Hepatocyte (in vitro differentiated cells): ENCODE measurements around the gene PIGC.

Experiments used
- CTCF ChIP-seq: fragments of 200-600 bp; sonication (generic); IDR thresholded peaks from 2 replicates; pipeline ENCODE4 v1.5.1; 2016; ENCODE audit warnings: antibody characterized with exemption, mild to moderate bottlenecking; ENCODE audit not compliant: poor library complexity
- EZH2 ChIP-seq: fragments of 200-600 bp; sonication (generic); IDR thresholded peaks from 2 replicates; pipeline ENCODE4 v1.6.1; 2016; ENCODE audit warnings: antibody characterized with exemption, mild to moderate bottlenecking, borderline replicate concordance
- EZH2phosphoT487 ChIP-seq: fragments of 200-600 bp; sonication (generic); IDR thresholded peaks from one replicate; pipeline ENCODE4 v1.6.1; 2018; ENCODE audit warnings: antibody characterized with exemption, mild to moderate bottlenecking, low read depth, moderate library complexity; ENCODE audit not compliant: unreplicated experiment, severe bottlenecking

GRCh38 chr1:172391976-172392375 lies 51.9 kb downstream of the PIGC start:
- TF ChIP-seq CTCF, result no peak
- TF ChIP-seq EZH2phosphoT487, result no peak
- no peak for TF ChIP-seq EZH2
